ENCODE measurements around the gene RBM33.

- TF ChIP-seq SP1 (IDR thresholded peaks at IDR 0.05) (no peak), BHLHE40 (IDR thresholded peaks at IDR 0.05; ENCODE audit: borderline replicate concordance) (no peak), ELF4 (IDR thresholded peaks at IDR 0.05) (no peak), TARDBP (IDR thresholded peaks at IDR 0.05) (no peak), FOXK2 (IDR thresholded peaks at IDR 0.05) (no peak), SUZ12 (IDR thresholded peaks at IDR 0.05) (no peak), ZNF384 (IDR thresholded peaks at IDR 0.05) (no peak), PKNOX1 (IDR thresholded peaks at IDR 0.05) (no peak), ARNT (IDR thresholded peaks at IDR 0.05) (no peak)
Observed at GRCh38 chr7:155669717-155670505, 25.4 kb downstream of the RBM33 start.
